GM19035 (cell line): ENCODE measurements around the gene CNKSR3.
"Not testable (repeated sequence)": the region's sequence is repeated elsewhere in the genome, so short reads cannot be mapped to it uniquely, and the experiment has no call there.

Experiments used
- ATAC-seq: cut with Tn5 transposase; IDR thresholded peaks from one replicate; pipeline ENCODE4 v1.9.1; 2021; ENCODE audit not compliant: unreplicated experiment

CNKSR3 gene

DNA sequence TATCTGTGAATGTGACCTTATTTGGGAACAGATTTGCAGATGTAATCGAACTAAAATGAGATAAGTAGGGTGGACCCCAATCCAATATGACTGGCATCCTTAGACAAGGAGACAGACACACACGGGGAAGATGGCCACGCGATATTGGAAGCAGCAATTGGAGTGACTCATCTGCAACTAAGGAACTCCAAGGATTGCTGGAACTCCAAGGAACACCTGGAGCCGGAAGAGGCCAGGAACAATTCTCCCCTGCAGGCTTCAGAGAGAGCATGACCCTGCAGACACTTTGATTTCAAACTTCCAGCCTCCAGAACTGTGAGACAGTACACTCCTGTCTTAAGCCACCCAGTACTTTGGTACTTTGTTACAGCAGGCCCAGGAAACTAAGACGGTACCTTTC, 19.5 kb upstream of the CNKSR3 start:
- no peak for ATAC-seq

- ATAC-seq = no peak
Measured at GRCh38 chr6:154528310-154528915, 17.9 kb upstream of the CNKSR3 start.

- ATAC-seq = no peak
Measured at GRCh38 chr6:154526996-154527395, 16.5 kb upstream of the CNKSR3 start.

GRCh38 chr6:154522576-154522975, 12.1 kb upstream of the CNKSR3 start:
- ATAC-seq = no peak

DNA sequence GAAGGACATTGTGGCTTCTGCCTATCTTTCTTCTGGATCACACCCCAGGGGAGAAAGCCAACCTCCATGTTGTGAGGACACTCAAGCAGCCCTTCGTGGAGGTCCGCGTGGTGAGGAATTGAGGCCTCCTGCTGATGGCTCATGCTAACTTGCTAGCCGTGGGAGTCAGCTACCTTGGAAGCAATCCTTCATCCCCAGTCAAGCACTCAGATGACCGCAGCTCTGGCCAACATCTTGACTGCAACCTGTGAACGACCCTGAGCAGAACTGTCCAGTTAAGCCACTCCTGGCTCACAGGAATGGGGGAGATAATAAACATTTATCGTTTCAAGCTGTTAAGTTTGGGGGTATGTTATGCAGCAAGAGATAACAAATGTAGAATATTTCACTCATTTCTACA, 10.9 kb upstream of the CNKSR3 start:
- no peak for ATAC-seq

- ATAC-seq = no peak
Measured at GRCh38 chr6:154520280-154520679, 9.8 kb upstream of the CNKSR3 start.

GRCh38 chr6:154518396-154518795, 7.9 kb upstream of the CNKSR3 start:
- ATAC-seq = no peak

- ATAC-seq = no peak
Measured at GRCh38 chr6:154516276-154516675, 5.8 kb upstream of the CNKSR3 start.

GRCh38 chr6:154515826-154516225, 5.3 kb upstream of the CNKSR3 start:
- no peak for ATAC-seq

- not testable (repeated sequence) for ATAC-seq
Measured at GRCh38 chr6:154515076-154515475, 4.6 kb upstream of the CNKSR3 start.

DNA sequence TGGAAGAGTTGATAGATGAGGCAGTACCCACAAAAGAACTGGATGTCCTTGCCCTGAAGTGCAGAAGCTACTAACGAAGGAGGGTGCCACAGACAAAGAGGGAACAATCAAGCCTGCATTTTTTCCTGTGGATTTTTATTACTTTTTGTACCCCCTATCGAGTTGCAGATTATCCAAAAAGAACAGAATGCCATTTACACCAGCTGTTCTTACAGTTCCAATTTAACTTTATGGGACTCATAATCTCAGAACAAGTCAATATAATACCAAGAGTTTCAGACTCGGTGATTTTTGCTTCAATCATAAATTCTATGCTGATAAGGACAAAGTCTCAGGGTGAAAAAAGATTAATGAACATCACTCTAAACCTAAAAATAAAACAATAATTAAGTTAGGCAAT, 4.0 kb upstream of the CNKSR3 start:
- ATAC-seq = no peak

DNA sequence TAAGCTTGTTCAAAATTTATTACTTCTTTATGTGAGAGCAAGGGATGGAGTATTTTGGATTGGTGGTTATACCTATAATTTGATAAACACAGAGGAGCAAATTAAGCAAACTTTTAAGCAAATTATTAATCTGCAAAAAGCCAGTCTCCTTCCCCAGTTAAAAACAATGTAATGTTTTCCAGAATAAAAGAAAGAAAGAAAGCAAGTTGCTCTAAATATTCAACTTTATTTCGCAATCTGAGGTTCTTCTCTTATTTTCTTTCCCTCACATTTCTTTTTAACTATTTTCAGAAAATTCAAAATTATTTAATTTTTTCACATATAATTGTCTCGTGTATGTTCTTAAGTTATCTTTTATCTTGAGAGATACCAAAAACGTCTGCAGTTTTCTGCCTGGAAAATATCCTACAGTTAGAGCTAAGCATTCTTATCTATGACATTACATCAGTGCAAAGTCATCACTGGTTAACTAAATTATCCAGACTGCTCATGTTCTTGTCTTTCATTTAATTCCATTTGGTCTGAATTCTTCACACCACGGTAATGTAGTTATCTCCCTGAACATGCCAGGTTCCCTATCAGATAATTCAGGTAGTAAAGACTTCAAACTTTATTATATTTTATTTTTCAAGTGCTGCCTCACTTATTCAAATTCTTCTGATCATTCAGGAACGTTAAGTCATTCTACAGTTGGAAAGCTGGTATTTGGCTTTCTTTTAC, 3.3 kb upstream of the CNKSR3 start:
- no peak for ATAC-seq

DNA sequence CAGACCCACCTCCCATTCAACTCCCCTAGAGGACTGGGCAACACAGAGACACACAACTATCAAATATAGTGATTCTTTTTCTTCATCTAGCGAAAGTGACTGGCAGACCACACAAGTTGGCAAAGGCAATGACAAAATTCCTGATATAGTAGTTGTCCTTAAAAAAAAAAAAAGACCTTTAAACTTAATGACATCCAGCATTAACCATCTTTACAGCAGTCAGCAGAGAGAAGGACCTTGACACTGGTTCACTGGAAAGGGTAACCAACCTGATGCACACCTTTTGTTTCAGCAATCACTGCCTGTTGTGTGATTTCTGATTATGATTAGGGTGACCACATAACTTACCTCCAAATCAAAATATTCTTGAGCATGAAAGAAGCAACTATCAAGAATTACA, 1.7 kb upstream of the CNKSR3 start:
- no peak for ATAC-seq

DNA sequence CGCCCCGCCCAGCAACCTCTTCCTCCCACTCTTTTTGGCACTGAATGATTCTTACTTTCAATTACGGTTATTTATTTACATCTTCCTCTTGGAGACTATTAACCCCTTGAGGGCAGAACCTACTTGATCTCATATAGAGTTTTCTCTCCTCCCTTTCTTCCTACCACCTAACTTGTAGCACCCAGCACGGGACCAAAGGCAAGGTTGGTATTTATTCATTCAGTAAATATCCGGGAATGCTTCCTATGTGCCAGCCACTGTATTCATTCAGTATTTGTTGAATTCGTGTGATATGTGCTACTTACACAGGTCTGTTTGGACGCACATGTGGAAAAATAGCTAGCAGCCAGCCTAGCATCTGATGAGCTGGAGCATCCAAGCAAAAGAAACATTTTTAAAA, 1.3 kb upstream of the CNKSR3 start:
- ATAC-seq = no peak

GRCh38 chr6:154509421-154510143, 903 bp downstream of the CNKSR3 start:
- peak; percentile 21 for ATAC-seq

- ATAC-seq = no peak
Measured at GRCh38 chr6:154508573-154509375, 1.7 kb downstream of the CNKSR3 start.

DNA sequence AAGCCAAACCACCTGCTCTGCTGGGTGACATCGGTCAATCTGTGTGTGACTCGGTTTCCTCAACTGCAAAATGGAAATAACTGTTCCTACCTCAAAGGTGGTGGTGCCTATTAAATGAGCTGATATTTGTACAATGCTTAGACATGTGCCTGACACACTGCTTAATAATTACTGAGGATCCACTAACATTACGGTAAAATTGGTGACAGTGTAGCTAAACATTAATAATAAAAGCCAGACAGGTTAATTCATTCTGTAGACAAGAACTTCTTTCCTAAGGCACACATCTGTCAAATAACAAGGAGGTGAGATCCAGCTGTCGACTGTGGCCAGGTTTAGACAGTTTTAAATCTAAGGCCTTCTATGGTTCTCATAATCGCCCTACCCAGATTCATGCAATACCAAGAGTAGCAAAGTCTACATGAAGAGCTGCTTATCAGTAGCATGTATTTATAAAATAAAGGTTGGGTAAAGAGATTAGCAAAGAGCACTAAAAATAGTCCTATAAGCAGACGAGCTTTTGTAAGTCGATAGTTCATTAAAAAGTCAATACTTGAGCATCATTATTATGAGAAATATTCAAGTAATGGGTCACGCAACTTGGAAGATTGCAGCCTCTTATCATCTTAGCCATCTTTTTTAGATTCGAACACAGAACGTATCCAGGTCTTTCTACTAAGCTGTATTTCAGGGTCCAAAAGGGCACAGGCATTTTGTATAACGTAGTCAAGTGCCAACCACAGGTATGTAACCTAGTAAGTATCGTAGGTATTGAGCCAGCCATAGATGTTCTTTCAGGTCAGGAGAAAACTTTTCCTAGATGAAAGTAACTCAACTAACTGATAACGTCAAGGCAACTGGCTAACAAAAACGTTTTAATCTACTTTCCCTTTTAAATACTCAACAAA, 3.2 kb downstream of the CNKSR3 start:
- no peak for ATAC-seq

DNA sequence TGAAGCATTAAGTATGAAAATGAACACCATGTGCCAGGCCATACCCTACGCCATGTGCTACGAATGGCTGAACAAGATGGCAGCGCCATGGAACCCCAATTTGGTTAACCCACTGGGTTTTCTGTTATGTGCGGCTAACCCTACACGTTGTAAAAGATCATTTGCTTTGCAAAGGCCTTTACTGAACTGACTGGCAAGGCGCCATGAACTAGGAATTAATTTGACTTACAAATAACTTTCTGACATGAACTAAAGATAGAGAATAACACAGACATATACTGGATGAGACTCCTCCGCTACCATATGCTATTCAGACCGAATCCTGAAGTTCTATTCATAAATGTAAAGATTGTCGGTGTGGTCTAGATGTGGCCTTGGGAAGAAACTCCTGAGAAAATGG, 3.9 kb downstream of the CNKSR3 start:
- no peak for ATAC-seq

GRCh38 chr6:154506108-154506507, 4.4 kb downstream of the CNKSR3 start:
- ATAC-seq = no peak

- no peak for ATAC-seq
Measured at GRCh38 chr6:154504865-154505449, 5.5 kb downstream of the CNKSR3 start.
